ENCODE data around the gene CREM. TPM values are rescaled to one million over a fixed set of nuclear protein-coding genes. Genes with fewer than 3 reads are reported as not detected.
"Not testable (repeated sequence)": the region's sequence is repeated elsewhere in the genome, so short reads cannot be mapped to it uniquely, and the experiment has no call there.

The CREM gene
- total RNA-seq (2014; rRNA removed; shearing (Covaris generic)) = 44.8 and 47.3 TPM in 2 replicates

DNA sequence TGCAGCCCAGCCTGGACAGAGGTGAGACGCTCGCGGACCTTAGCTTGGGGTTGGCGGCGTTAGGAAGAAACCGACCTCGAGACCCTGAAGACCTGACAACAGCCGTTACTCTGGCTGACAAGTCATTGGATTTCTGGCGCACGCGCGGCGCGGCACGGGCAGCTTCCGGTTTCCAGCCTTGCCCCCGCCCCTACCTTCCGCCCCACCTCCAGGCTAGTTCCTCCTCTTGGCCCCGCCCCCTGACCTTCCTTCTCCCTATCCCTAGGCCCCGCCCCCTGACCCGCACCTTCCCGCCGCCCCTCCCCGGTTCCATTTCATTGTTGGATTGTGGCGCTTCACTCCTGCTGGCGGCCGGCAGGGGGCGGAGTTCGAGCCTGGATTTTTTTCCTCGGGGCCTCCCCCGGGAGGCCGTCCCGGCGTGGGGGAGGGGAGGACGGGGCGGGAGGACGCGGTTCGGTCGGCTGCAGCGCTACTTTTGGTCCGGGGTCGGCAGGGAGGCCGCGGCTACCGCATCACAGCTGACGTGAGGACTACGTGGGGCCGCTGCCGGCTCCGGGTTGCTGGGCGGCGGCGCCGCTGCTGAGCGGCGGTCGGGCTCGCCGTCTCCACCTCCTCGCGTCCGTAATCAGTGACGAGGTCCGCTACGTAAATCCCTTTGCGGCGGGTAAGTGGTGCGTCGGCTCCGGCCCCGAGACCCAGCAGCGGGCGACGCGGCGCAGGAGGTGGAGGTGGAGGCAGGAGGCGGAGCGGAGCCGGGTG lies at the start of gene CREM:
TSS of gene CREM (plus strand) at position 317 of the 759 bp plus-strand sequence. CDS start 10,990 bp downstream, outside the sequence.
- DNase-seq (ENCODE audit: low spot score) = peak; percentile 84

- DNase-seq (ENCODE audit: low spot score) = no peak
Observed at GRCh38 chr10:35079265-35079664, 47.4 kb upstream of the CREM start.

- DNase-seq (ENCODE audit: low spot score) = peak; percentile 73
Observed at GRCh38 chr10:35079763-35080162, 46.9 kb upstream of the CREM start.

- DNase-seq (ENCODE audit: low spot score) = not testable (repeated sequence)
Observed at GRCh38 chr10:35080261-35080660, 46.4 kb upstream of the CREM start.

- DNase-seq (ENCODE audit: low spot score) = no peak
Observed at GRCh38 chr10:35083242-35083641, 43.4 kb upstream of the CREM start.

DNA sequence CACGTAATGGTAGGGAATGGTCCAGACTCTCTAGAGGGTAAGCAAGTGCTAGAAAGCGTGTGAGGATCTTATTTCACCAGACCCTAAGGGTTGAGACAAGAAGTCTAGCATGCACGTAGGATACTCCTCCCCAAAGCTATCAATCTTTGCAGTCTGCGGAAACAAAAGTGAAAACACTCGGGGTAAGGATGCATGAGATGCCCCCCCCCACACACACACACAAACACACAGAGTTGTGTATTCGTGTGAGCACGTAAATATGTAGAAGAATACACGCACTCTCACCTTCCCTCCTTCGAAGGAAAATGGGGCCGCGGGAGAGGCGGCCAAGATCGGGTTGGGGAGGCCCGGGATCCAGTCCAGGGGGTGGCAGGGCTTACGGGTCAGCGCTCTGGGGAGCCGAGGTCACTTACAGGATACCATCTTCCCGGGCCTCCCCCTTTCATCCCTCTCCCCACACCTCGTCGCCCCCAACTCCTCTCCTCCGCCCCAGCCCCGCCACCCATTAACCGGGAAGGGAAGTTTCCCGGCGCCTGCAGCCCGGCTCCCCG lies 37.0 kb upstream of the CREM start:
- no peak for DNase-seq (ENCODE audit: low spot score)

- peak; percentile 87 for DNase-seq (ENCODE audit: low spot score)
Observed at GRCh38 chr10:35090162-35090954, 36.3 kb upstream of the CREM start, which contains the start of gene CUL2. Gene CUL2, minus strand, starts transcription at chr10:35090341. Its CDS starts 19,024 bp downstream, at chr10:35071317.

- DNase-seq (ENCODE audit: low spot score) = no peak
Observed at GRCh38 chr10:35091994-35092790, 34.5 kb upstream of the CREM start.

DNA sequence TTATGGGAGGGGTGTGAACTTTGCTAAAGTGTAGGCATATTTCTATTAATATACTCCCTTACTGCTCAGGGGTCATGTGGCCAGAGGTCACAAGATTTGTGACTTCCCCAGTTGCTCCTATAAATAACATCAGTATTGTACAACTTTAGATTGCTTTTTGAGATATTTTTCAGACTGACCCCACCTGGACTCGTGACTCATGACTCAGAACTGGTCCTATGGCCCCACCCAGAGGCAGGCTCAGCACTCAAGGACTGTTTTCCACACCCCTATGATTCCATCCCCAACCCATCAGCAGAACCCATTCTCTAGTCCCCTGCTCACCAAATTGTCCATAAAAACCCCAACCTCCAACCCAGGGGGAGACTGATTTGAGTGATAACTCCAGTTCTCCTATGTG lies 33.8 kb upstream of the CREM start:
- DNase-seq (ENCODE audit: low spot score) = no peak

DNA sequence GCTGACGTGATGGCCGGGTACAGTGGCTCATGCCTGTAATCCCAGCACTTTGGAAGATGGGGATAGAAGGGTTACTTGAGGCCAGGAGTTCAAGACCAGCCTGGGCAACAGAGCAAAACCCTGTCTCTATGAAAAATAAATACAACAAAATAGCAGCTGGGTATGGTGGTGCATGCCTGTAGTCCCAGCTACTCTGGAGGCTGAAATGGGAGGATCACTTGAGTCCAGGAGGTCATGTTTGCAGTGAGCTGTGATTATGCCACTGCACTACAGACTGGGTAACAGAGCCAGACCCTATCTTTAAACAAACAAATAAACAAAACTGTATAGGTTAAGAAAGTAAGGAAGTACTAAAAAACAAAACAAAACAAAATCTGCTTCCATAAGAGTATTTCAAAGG lies 30.3 kb upstream of the CREM start:
- no peak for DNase-seq (ENCODE audit: low spot score)

- DNase-seq (ENCODE audit: low spot score) = no peak
Observed at GRCh38 chr10:35097510-35097909, 29.1 kb upstream of the CREM start.

DNA sequence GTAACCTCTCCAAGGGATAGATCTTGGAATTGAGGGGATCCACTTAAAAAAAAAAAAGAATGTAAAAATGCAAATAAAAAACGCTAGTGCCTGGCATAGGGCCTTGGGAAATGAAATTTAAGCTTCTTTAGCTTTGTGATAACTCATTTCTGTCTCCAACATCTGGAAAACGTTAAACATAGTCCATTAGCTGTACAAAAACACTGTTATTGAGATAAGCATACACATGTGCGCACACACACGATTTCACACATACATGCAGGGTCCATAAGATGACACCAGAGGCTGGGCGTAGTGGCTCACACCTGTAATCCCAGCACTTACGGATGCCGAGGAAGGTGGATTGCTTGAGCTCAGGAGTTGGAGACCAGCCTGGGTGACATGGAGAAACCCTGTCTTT lies 22.8 kb upstream of the CREM start:
- DNase-seq (ENCODE audit: low spot score) = no peak

- no peak for DNase-seq (ENCODE audit: low spot score)
Observed at GRCh38 chr10:35112571-35112970, 14.1 kb upstream of the CREM start.

DNA sequence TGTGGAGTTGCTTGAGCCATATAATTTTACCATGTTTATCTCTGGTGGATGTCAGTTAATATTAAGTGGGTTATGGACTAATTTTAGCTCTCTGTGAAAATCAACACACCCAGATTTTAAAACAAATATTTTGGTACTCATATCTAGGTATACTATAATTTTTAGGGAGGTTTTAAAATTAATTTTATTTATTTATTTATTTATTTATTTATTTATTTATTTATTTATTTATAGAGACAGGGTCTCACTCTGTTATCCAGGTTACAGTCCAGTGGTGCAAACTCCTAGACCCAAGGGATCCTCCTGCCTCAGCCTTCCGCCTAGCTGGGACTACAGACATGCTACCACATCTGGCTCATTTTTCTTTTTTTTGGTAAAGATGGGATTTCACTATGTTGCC lies 7.3 kb upstream of the CREM start:
- no peak for DNase-seq (ENCODE audit: low spot score)

GRCh38 chr10:35124540-35124939 lies 2.1 kb upstream of the CREM start:
- no peak for DNase-seq (ENCODE audit: low spot score)

DNA sequence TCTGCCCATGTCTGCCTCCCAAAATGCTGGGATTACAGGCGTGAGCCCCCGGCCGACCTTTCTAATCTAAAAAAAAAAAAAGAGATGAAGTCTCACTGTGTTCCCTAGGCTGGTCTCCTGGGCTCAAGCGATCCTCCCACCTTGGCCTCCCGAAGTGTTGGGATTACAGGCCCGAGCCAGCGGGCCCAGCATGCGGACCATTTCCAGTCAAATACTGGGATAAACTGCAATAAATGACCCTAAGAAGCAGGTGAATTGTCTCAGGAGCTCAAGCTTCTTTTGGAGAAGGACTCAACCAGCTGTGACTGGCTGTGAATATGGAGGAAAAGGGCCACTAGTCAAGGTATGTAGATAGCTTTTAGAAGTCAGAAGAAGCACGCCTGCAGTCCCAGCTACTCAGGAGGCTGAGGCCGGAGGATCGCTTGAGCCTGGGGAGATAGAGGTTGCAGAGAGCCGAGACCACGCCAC lies 550 bp upstream of the CREM start:
- no peak for DNase-seq (ENCODE audit: low spot score)

DNA sequence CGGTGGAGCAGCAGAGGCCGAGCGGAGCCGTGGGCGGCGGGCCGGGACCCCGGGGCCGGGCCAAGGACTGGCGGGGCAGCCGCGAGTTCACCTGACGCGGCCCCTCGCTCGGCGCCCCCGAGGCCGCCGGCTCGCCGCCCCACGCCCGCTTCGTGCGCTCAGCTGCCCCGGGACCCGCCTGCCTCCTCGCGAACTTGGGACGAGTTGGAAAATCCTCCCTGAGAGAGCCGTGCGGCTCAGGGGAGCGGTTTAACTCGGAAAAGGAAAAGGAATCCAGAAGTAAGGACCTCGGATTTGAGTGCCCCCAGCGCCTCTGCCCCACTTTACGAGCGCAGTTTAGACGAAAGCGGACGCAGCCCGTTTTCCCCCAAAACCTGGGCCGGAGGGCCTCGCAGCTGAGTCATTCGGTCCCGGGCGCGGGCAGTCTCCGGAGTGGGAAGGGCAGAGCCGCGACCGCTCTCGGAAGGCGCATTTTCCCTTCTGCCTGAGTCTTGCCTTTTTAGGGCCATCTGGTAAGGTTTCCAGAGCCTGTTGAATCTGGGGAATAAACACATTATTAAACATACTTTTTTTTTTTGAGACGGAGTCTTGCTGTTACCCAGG lies 744 bp downstream of the CREM start:
- DNase-seq (ENCODE audit: low spot score) = peak; percentile 42

DNA sequence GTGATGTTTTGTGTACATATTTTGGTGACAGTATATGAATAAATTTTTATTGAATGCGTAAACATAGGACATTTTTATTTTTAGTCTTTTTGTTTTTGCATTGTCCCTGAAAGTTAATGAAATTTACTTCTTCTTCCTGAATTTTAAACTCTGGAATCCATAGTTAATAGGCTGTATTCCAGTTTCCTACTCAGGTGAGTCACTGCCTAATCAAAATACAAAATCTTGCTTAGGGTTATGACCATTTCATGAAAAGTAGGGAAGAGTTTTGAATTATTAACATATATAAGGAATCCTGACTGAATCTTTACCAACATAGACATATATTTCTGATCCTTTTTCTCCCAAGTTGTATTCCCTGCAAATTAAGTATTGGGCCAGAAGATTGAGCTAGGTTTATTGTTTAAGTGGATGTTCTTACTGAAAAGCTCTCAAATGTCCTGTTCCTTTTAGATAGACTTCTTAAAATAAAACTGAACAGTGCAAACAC lies 2.6 kb downstream of the CREM start:
- DNase-seq (ENCODE audit: low spot score) = no peak

- no peak for DNase-seq (ENCODE audit: low spot score)
Observed at GRCh38 chr10:35130663-35131062, 4.0 kb downstream of the CREM start.

GRCh38 chr10:35132727-35133126 lies 6.1 kb downstream of the CREM start:
- DNase-seq (ENCODE audit: low spot score) = no peak

DNA sequence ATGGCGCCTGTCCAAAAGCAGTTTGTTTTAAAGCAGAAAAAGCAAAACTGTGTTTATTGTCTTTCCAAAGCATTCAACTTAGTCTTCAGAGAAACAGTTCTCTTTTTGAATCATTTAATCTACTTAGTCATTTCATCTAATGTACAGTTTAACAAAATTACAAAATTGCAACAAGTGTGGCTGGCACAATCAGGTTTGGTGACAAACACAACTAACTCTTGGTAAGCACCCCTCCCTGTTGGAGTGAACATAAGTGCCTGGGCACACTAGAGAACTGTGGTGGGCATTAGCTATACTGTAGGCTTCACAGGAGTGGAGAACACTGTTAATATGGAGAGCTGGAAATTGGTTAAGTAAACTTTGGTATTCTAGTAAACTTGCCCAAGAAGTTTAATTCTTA lies 6.9 kb downstream of the CREM start:
- DNase-seq (ENCODE audit: low spot score) = no peak
